ENCODE data around the gene EMD. TPM values are rescaled to one million over a fixed set of nuclear protein-coding genes. Genes with fewer than 3 reads are reported as not detected.

The EMD gene
- total and polyA plus RNA-seq, 2 donors (not counting 1 experiment from before 2014, with no cell fraction given), result 81.7 to 132 TPM

DNA sequence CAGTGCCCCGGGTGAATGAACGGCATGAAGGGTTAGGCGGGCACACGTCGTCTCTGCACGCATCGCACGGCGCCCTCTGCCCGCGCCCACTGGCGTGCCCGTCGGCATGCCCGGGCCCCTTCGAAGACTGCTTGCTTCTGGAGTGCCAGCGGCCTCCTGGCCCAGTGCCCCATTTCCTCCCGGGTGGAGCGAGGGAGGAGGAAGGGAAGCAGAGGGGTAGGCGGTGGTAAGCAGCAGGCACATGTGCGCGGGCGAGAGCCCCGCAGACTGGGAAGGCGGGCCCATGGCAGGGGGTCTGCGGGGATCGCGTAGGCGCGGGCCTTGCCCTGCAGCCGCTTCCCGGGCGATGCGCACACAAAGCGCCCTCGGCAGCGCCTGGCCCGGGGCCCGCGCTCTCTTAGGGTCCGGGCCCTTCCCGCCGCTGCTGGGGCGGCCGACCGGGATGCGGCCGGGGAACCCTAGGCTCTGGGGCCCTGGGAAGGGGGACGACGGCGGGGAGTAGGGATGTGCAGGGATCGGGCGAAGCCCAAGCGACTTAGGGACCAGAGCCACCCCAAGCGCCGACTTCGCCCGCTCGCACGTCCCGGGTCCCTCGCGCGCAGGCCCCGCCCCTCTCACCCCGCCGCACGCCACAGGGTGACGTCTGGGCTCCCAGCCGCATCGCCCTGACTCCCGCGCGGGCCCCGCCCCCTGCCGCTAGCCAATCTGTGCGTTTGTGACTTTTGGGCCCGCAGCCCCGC, 866 bp upstream of the EMD start:
- intact Hi-C loops (cut with micrococcal nuclease), result loop anchor here (5.0 to 10.0 kb wide), 2 partner anchors 283 to 406 kb away; partner anchors contain the start of genes HCFC1, MECP2 and TMEM187
- POLR2A ChIA-PET, result interaction anchor here (0.6 to 1.8 kb wide), 6 partner anchors 7 to 34 kb away, joined by 3 to 8 read pairs (median 5); partner anchors contain the start of genes RPL10 and TAFAZZIN
- Histone ChIP-seq H3K4me3 (ENCODE audit: control extremely low read depth in 1 of 5, extremely low read depth in 1 of 5, insufficient read depth in 1 of 5, low read depth in 2 of 5, low read length in 4 of 5) (peak overlapping the region in 4 of 5 experiments; percentile 31 to 53 (median 44)), H3K27me3 (replicated peaks in 1 of 4; ENCODE audit: control extremely low read depth in 1 of 4, control insufficient read depth in 3 of 4, insufficient read depth in 4 of 4, low read length in 3 of 4) (no peaks in the 10 kb centered on the region), H3K9ac (ENCODE audit: low read length) (peak overlapping the region; percentile 67), H3K4me2 (replicated peaks; ENCODE audit: low read depth, low read length, poor library complexity, severe bottlenecking) (peak overlapping the region; percentile 81), H4K20me1 (ENCODE audit: control insufficient read depth, insufficient read depth, low read length, poor library complexity, severe bottlenecking) (no peaks in the 10 kb centered on the region), H3K36me3 (replicated peaks in 1 of 2; ENCODE audit: control extremely low read depth in 1 of 2, control insufficient read depth in 1 of 2, extremely low read depth in 1 of 2, insufficient read depth in 2 of 2, low read length in 1 of 2) (peaks cover 0 to 7% of the 10 kb centered on the region in 2 experiments), H2AFZ (ENCODE audit: insufficient read depth, low read depth, low read length, poor library complexity, severe bottlenecking) (peak overlapping the region; percentile 42), H3K4me1 (ENCODE audit: control insufficient read depth in 2 of 2, insufficient read depth in 2 of 2, low read length in 2 of 2) (peaks cover 29 to 40% of the 10 kb centered on the region in 2 donors), H3K27ac (ENCODE audit: low read length in 2 of 2) (peak overlapping the region; percentile 82 to 93), H3K9me3 (ENCODE audit: control extremely low read depth in 1 of 3, control insufficient read depth in 2 of 3, insufficient read depth in 1 of 3, low read length in 2 of 3) (no peaks in the 10 kb centered on the region), H3K79me2 (ENCODE audit: control insufficient read depth, insufficient read depth, low read length) (peaks cover 10% of the 10 kb centered on the region)
- Mint-ChIP-seq H3K4me3 (peak overlapping the region; percentile 86), H3K27me3 (no peaks in the 10 kb centered on the region), H3K4me1 (peaks cover 29% of the 10 kb centered on the region), H3K27ac (peak overlapping the region; percentile 92), H3K9me3 (ENCODE audit: insufficient read depth) (no peaks in the 10 kb centered on the region)
- ATAC-seq (ENCODE audit: low read depth) (peak; percentile 0), DNase-seq (no peak)
- under 1% methylated on average over 75 of the region's 79 CpGs for WGBS (ENCODE audit: insufficient coverage)
- CTCF ChIA-PET, result interaction anchor here (0.6 kb wide), 1 partner anchor 21 kb away, joined by 4 read pairs; the partner anchor contains the start of gene RPL10
- no peak for TF ChIP-seq EZH2 (IDR thresholded peaks at IDR 0.05; ENCODE audit: borderline replicate concordance, insufficient read depth, low read depth, low read length, poor library complexity, severe bottlenecking)
- TF ChIP-seq, protein P1, sequence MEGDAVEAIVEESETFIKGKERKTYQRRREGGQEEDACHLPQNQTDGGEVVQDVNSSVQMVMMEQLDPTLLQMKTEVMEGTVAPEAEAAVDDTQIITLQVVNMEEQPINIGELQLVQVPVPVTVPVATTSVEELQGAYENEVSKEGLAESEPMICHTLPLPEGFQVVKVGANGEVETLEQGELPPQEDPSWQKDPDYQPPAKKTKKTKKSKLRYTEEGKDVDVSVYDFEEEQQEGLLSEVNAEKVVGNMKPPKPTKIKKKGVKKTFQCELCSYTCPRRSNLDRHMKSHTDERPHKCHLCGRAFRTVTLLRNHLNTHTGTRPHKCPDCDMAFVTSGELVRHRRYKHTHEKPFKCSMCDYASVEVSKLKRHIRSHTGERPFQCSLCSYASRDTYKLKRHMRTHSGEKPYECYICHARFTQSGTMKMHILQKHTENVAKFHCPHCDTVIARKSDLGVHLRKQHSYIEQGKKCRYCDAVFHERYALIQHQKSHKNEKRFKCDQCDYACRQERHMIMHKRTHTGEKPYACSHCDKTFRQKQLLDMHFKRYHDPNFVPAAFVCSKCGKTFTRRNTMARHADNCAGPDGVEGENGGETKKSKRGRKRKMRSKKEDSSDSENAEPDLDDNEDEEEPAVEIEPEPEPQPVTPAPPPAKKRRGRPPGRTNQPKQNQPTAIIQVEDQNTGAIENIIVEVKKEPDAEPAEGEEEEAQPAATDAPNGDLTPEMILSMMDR (IDR thresholded peaks at IDR 0.05), result no peak

DNA sequence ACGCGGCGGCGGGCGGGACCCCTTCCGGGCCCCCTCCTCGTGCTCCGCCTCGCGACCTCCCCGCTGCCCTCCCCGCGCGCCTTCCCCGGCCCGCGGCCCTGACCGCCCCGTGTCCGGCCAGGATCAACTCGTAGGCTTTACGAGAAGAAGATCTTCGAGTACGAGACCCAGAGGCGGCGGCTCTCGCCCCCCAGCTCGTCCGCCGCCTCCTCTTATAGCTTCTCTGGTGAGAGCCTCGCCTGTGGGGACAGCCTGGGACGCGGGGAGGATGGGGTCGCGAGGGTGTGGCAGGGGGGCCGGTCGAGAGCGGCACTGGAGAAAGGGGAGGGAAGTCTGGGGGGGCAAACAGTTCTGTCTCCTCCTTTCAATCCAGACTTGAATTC, 465 bp downstream of the EMD start:
- intact Hi-C loops (cut with micrococcal nuclease), result loop anchor here (1.0 to 10.0 kb wide), 3 partner anchors 8 to 407 kb away; partner anchors contain the start of genes HCFC1, MECP2 and TMEM187
- ATAC-seq (ENCODE audit: low read depth) (no peak), DNase-seq (no peak)
- no peaks in the 10 kb centered on the region for H4K20me1 ChIP-seq (ENCODE audit: control insufficient read depth, insufficient read depth, low read length, poor library complexity, severe bottlenecking)
- H3K27me3 Mint-ChIP-seq, result no peaks in the 10 kb centered on the region
- peak overlapping the region in 4 of 5 experiments; percentile 67 to 83 (median 72) for H3K4me3 ChIP-seq (ENCODE audit: control extremely low read depth in 1 of 5, extremely low read depth in 1 of 5, insufficient read depth in 1 of 5, low read depth in 2 of 5, low read length in 4 of 5)
- peak overlapping the region; percentile 86 for H3K4me3 Mint-ChIP-seq
- ChIA-PET POLR2A (interaction anchor here (0.7 to 1.8 kb wide), 5 partner anchors 8 to 32 kb away, joined by 3 to 8 read pairs (median 5); partner anchors contain the start of gene RPL10), CTCF (no interaction called here)
- peaks cover 0 to 7% of the 10 kb centered on the region in 2 experiments for H3K36me3 ChIP-seq (replicated peaks in 1 of 2; ENCODE audit: control extremely low read depth in 1 of 2, control insufficient read depth in 1 of 2, extremely low read depth in 1 of 2, insufficient read depth in 2 of 2, low read length in 1 of 2)
- H3K4me2 ChIP-seq (replicated peaks; ENCODE audit: low read depth, low read length, poor library complexity, severe bottlenecking), result peak overlapping the region; percentile 83
- peak overlapping the region; percentile 90 to 99 for H3K27ac ChIP-seq (ENCODE audit: low read length in 2 of 2)
- WGBS (ENCODE audit: insufficient coverage), result 0% methylated on average over 30 of the region's 38 CpGs
- no peaks in the 10 kb centered on the region for H3K9me3 Mint-ChIP-seq (ENCODE audit: insufficient read depth)
- H3K27ac Mint-ChIP-seq, result peak overlapping the region; percentile 91
- H3K79me2 ChIP-seq (ENCODE audit: control insufficient read depth, insufficient read depth, low read length), result peaks cover 10% of the 10 kb centered on the region
- H3K27me3 ChIP-seq (replicated peaks in 1 of 4; ENCODE audit: control extremely low read depth in 1 of 4, control insufficient read depth in 3 of 4, insufficient read depth in 4 of 4, low read length in 3 of 4), result no peaks in the 10 kb centered on the region
- peak overlapping the region; percentile 95 for H3K9ac ChIP-seq (ENCODE audit: low read length)
- peaks cover 23 to 33% of the 10 kb centered on the region in 2 donors for H3K4me1 ChIP-seq (ENCODE audit: control insufficient read depth in 2 of 2, insufficient read depth in 2 of 2, low read length in 2 of 2)
- H3K4me1 Mint-ChIP-seq, result peaks cover 26% of the 10 kb centered on the region
- TF ChIP-seq, protein P1 (IDR thresholded peaks at IDR 0.05), result no peak
- TF ChIP-seq EZH2 (IDR thresholded peaks at IDR 0.05; ENCODE audit: borderline replicate concordance, insufficient read depth, low read depth, low read length, poor library complexity, severe bottlenecking), result no peak
- H3K9me3 ChIP-seq (ENCODE audit: control extremely low read depth in 1 of 3, control insufficient read depth in 2 of 3, insufficient read depth in 1 of 3, low read length in 2 of 3), result no peaks in the 10 kb centered on the region
- peak overlapping the region; percentile 33 for H2AFZ ChIP-seq (ENCODE audit: insufficient read depth, low read depth, low read length, poor library complexity, severe bottlenecking)

All from B cell (primary cell).